ENCODE data around the gene RLF.
"Not testable (repeated sequence)": the region's sequence is repeated elsewhere in the genome, so short reads cannot be mapped to it uniquely, and the experiment has no call there.

Gene RLF

DNA sequence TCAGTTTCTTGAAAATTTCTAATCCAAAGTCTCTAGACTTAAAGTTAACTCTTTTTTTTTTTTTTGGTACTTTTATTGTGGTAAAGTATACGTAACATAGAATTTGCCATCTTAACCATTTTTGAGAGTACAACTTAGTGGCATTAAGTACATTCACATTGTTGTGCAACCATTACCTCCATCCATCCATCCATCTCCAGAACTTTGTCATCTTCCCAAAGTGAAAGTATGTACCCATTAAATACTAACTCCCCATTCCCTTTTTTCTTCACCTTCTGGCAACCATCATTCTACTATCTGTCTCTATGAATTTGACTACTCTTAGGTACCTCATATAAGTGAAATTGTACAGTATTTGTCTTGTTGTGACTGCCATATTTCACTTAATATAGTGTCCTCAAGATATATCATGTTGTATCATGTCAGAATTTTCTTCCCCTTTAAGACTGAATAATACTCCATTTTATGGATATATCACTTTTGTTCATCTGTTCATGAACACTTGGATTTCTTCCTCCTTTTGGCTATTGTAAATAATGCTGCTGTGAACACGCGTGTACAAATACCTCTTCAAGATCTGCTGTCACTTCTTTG is 18.4 kb downstream of the RLF start:
- no peaks in the 10 kb centered on the region for H3K27me3 ChIP-seq (ENCODE audit: control insufficient read depth, insufficient read depth, low read length)
- no peak overlapping the region for H3K9ac ChIP-seq (ENCODE audit: low read length)
- H3K36me3 ChIP-seq (ENCODE audit: control insufficient read depth, insufficient read depth, low read length) = no peaks in the 10 kb centered on the region
- no peak overlapping the region for H3K4me3 ChIP-seq (ENCODE audit: low read length)
- no peaks in the 10 kb centered on the region for H3K4me1 ChIP-seq (ENCODE audit: control insufficient read depth, insufficient read depth, low read length)
- H3K9me3 ChIP-seq (ENCODE audit: control insufficient read depth, low read length) = no peaks in the 10 kb centered on the region

DNA sequence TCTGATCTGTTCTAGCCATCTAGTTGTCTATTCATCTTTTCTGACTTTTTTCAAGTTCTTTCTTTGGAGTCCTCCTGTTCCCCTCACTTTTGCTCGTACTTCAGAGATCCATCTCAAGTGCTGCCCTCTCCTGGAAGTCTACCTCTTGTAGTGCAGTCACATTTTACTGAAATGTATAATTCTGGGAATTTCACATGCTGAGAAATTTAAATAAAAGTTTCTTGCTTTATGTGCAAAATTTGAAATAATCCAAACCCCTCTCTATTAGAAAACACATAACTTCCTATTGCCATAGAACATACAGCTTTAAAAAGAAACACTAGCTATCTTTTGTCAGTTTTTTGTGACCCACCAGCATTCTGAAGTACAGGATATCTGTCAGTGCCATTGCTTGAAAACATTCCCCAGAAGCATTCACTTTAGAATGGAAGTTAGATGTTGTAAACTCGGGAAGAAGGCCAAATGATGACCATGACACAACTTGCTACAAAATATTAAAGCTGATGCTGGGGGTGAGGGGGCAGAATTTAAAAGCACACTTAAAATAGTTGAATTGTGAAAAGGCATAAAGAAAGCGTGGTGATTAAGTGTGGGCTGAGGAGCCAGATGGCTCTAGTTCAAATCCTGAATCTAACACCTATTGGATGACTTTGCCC is 22.0 kb downstream of the RLF start:
- Histone ChIP-seq H3K36me3 (ENCODE audit: control insufficient read depth, insufficient read depth, low read length) (no peaks in the 10 kb centered on the region), H3K4me1 (ENCODE audit: control insufficient read depth, insufficient read depth, low read length) (peaks cover 4% of the 10 kb centered on the region), H3K9me3 (ENCODE audit: control insufficient read depth, low read length) (no peaks in the 10 kb centered on the region), H3K27me3 (ENCODE audit: control insufficient read depth, insufficient read depth, low read length) (no peaks in the 10 kb centered on the region), H3K9ac (ENCODE audit: low read length) (no peak overlapping the region), H3K4me3 (ENCODE audit: low read length) (no peak overlapping the region)

DNA sequence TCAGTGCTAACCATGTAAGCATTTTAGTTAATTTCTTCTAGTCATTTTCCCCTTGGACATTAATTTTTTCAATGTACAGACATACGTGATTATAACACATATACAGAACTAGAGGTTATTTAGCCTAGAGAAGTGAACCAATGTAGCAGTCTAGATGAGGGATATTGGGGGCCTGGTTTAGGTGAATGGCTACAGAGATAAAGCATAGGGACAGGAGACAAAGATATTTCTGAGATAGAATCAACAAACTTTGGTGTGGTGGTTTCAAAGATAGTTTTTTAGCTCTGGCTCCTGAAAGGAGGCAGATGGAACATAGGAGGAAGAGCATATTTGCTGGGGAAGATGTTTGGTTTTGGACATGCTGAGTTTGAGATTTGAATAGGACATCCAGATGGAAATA is 23.0 kb downstream of the RLF start:
- Histone ChIP-seq H3K4me1 (ENCODE audit: control insufficient read depth, insufficient read depth, low read length) (peaks cover 4% of the 10 kb centered on the region), H3K4me3 (ENCODE audit: low read length) (no peak overlapping the region), H3K36me3 (ENCODE audit: control insufficient read depth, insufficient read depth, low read length) (no peaks in the 10 kb centered on the region), H3K27me3 (ENCODE audit: control insufficient read depth, insufficient read depth, low read length) (no peaks in the 10 kb centered on the region), H3K9me3 (ENCODE audit: control insufficient read depth, low read length) (no peaks in the 10 kb centered on the region), H3K9ac (ENCODE audit: low read length) (no peak overlapping the region)

DNA sequence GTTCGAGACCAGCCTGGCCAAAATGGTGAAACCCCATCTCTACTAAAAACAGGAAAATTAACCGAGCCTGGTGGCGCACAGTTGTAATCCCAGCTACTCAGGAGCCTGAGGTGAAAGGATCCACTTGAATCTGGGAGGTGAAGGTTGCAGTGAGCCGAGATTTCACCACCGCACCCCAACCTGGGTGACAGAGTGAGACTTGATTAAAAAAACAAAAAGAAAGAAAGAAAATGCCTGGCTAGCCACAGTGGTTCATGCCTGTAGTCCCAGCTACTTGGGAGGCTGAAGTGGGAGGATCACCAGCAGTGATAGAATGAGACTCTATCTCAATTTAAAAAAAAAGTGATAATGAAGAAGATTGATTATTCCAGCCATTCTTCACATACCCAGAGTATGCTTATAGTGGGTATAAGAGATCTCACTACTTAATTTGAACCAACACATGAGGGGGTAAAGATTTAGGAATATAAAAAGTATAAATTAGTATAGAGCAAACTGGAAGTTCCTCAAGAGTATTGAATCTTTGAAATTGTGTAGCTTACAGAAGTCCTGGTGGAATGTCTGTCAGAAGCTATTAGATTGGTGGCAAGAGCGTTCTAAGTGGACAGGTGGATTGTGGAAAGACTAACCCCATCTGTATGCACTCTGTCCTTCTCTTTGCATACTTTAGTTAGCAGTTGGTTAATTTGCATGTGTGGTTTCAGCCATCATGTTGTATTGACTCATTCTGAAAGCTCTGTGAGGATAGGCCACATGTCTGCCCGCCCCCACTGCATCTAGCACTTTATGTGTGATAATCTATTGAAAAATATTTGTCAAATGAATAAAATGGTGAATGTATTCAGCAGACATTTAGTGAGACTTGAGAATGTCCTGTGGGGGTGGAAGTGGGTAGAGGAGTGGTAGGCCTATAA is 25.0 kb downstream of the RLF start:
- H3K4me3 ChIP-seq (ENCODE audit: low read length) = no peak overlapping the region
- no peaks in the 10 kb centered on the region for H3K9me3 ChIP-seq (ENCODE audit: control insufficient read depth, low read length)
- no peaks in the 10 kb centered on the region for H3K36me3 ChIP-seq (ENCODE audit: control insufficient read depth, insufficient read depth, low read length)
- H3K4me1 ChIP-seq (ENCODE audit: control insufficient read depth, insufficient read depth, low read length) = peaks cover 4% of the 10 kb centered on the region
- no peak overlapping the region for H3K9ac ChIP-seq (ENCODE audit: low read length)
- no peaks in the 10 kb centered on the region for H3K27me3 ChIP-seq (ENCODE audit: control insufficient read depth, insufficient read depth, low read length)

DNA sequence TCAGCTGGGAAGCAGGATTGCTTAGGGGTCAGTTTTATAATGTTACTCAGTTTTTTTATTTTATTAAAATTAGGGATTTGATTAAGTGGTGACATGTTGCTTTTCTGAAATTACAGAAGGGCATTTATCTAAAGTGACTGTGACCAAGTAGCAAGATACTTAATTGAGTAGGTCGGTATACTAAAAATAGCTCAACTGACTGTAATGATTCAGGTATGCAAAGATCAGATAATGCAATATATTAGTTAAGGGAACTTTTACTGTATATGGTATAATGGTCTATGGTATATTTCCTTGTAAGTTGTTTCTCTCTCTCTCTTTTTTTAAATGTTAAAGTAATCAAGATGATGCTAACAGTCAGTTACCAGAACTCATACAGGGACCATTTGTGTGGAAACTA is 26.2 kb downstream of the RLF start:
- Histone ChIP-seq H3K9me3 (ENCODE audit: control insufficient read depth, low read length) (no peaks in the 10 kb centered on the region), H3K27me3 (ENCODE audit: control insufficient read depth, insufficient read depth, low read length) (no peaks in the 10 kb centered on the region), H3K4me1 (ENCODE audit: control insufficient read depth, insufficient read depth, low read length) (peaks cover 4% of the 10 kb centered on the region), H3K9ac (ENCODE audit: low read length) (no peak overlapping the region), H3K4me3 (ENCODE audit: low read length) (no peak overlapping the region), H3K36me3 (ENCODE audit: control insufficient read depth, insufficient read depth, low read length) (no peaks in the 10 kb centered on the region)

DNA sequence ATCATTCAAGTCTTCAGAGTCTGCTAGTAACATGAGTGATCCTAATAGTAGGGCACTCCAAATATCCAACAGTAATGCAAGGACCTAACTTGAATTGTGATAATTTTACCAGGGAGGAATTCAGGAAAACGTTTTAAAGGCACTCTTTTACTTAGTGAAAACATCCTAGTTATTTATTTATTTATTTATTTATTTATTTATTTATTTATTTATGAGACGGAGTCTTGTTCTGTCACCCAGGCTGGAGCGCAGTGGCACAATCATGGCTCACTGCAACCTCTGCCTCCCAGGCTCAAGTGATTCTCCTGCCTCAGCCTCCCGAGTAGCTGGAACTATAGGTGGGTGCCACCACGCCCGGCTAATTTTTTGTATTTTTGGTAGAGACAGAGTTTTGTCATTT is 33.5 kb downstream of the RLF start:
- not testable (repeated sequence) for H3K4me1 ChIP-seq (ENCODE audit: control insufficient read depth, insufficient read depth, low read length); H3K27me3 ChIP-seq (ENCODE audit: control insufficient read depth, insufficient read depth, low read length); H3K9me3 ChIP-seq (ENCODE audit: control insufficient read depth, low read length); H3K36me3 ChIP-seq (ENCODE audit: control insufficient read depth, insufficient read depth, low read length); H3K9ac ChIP-seq (ENCODE audit: low read length); H3K4me3 ChIP-seq (ENCODE audit: low read length)

DNA sequence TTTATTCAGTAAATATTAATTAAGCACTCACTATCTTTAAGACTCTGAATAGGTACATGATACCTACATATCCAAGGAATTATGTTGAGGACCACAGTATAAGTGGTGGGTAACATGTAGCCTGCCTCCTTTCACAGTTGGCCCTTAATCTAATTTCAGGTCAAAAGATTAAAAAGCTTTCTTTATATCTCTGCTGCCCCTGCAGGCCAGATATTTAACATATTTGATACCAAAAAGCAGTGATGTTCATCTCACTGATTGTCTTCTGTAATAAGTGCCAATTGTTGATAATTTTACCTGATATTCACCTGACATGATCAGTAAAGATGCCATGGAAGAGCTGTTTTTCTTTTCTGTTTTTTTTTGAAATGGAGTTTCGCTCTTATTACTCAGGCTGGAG is 36.5 kb downstream of the RLF start:
- no peaks in the 10 kb centered on the region for H3K36me3 ChIP-seq (ENCODE audit: control insufficient read depth, insufficient read depth, low read length)
- no peak overlapping the region for H3K4me3 ChIP-seq (ENCODE audit: low read length)
- no peaks in the 10 kb centered on the region for H3K9me3 ChIP-seq (ENCODE audit: control insufficient read depth, low read length)
- no peak overlapping the region for H3K9ac ChIP-seq (ENCODE audit: low read length)
- H3K27me3 ChIP-seq (ENCODE audit: control insufficient read depth, insufficient read depth, low read length) = no peaks in the 10 kb centered on the region
- H3K4me1 ChIP-seq (ENCODE audit: control insufficient read depth, insufficient read depth, low read length) = no peaks in the 10 kb centered on the region

DNA sequence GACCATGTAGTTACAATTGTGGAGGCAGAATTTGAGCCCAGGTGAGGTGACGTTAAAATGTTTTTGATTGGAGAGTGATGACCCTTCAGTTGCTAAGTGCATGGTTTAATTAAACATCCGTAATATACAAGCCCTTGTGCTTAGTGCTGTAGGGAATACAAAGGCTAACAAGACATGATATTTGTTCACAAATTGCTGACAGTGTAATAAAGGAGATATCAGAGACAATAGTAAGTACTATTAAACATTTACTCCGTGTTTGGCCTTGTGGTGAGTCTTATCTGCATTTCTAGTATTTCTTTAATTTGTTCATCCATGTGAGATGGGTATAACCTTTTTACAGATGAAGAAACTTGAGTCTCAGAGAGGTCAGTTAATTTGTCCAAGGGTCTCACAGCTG is 37.9 kb downstream of the RLF start:
- no peak overlapping the region for H3K4me3 ChIP-seq (ENCODE audit: low read length)
- no peaks in the 10 kb centered on the region for H3K9me3 ChIP-seq (ENCODE audit: control insufficient read depth, low read length)
- H3K27me3 ChIP-seq (ENCODE audit: control insufficient read depth, insufficient read depth, low read length) = no peaks in the 10 kb centered on the region
- no peaks in the 10 kb centered on the region for H3K36me3 ChIP-seq (ENCODE audit: control insufficient read depth, insufficient read depth, low read length)
- no peak overlapping the region for H3K9ac ChIP-seq (ENCODE audit: low read length)
- H3K4me1 ChIP-seq (ENCODE audit: control insufficient read depth, insufficient read depth, low read length) = no peaks in the 10 kb centered on the region

DNA sequence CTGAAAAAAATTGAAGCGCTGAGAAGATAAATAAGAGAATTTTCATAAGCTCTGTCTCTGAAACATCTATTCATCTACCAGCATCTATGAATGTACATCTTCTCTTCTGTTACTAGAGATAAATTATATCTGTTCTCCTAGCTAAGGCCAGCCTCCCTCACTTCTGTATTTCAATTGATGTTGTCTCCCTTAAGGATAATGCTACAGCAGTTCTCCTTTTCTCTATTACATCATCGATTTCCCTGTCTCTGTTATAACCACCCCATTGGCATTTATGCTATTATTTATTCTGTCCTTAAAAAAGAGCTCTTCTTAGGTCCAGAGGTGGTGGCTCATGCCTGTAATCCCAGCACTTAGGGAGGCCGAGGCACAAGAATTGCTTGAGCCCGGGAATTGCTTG is 43.7 kb downstream of the RLF start:
- Histone ChIP-seq H3K27me3 (ENCODE audit: control insufficient read depth, insufficient read depth, low read length) (no peaks in the 10 kb centered on the region), H3K9ac (ENCODE audit: low read length) (no peak overlapping the region), H3K4me1 (ENCODE audit: control insufficient read depth, insufficient read depth, low read length) (no peaks in the 10 kb centered on the region), H3K36me3 (ENCODE audit: control insufficient read depth, insufficient read depth, low read length) (no peaks in the 10 kb centered on the region), H3K9me3 (ENCODE audit: control insufficient read depth, low read length) (no peaks in the 10 kb centered on the region), H3K4me3 (ENCODE audit: low read length) (no peak overlapping the region)

DNA sequence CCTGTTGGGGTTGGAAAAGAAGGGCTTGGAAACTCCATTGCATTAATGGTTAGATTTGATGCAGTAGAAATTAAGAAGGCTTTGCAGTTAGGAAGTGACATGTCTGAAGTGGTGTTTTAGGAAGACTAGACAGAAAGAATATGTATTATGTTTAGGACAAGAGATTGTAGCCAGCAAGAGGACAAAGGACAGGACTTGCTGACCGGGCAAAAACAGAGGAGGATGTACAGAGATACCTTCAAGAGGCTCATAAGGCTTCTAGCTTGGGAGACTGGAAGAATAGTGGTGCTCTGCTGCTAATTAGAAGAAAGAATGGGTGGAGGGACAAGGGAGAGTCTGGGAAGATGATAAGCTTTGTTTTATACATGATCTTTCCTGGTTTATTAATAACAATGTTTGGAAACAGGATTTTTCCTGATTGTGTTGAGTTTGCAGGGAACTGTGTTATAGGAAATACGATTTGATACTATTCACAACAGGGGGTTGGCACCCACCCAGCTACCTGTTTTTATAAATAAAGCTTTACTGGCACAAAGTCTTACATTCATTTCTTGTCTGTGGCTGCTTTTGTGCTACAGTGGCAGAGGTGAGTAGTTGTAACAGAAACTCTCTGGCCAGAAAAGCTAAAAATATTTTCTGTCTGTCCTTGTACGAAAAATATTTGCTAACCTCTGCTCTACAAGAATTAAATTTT is 49.5 kb downstream of the RLF start:
- Histone ChIP-seq H3K27me3 (ENCODE audit: control insufficient read depth, insufficient read depth, low read length) (no peaks in the 10 kb centered on the region), H3K9ac (ENCODE audit: low read length) (no peak overlapping the region), H3K4me1 (ENCODE audit: control insufficient read depth, insufficient read depth, low read length) (no peaks in the 10 kb centered on the region), H3K9me3 (ENCODE audit: control insufficient read depth, low read length) (no peaks in the 10 kb centered on the region), H3K36me3 (ENCODE audit: control insufficient read depth, insufficient read depth, low read length) (no peaks in the 10 kb centered on the region), H3K4me3 (ENCODE audit: low read length) (no peak overlapping the region)

DNA sequence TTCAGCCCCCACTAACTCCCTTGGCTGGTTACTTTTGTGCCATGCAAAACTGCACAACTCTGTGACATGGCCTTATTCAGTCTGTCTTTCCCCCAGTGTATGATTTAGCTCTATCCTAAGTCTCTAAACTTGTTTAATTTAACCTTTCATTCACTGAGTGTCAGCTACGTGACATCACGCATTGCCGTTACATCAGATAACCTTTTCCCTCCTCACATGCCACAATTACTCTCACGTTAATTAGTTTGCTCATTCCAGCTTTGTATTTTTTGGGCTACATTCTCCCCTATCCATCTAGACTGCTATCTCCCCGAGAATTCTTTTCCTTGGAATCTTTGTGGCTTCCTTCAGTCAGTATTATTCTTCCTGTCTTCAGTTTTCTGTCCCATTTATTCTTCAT is 57.1 kb downstream of the RLF start:
- Histone ChIP-seq H3K4me1 (ENCODE audit: control insufficient read depth, insufficient read depth, low read length) (no peaks in the 10 kb centered on the region), H3K4me3 (ENCODE audit: low read length) (no peak overlapping the region), H3K27me3 (ENCODE audit: control insufficient read depth, insufficient read depth, low read length) (no peaks in the 10 kb centered on the region), H3K9ac (ENCODE audit: low read length) (no peak overlapping the region), H3K9me3 (ENCODE audit: control insufficient read depth, low read length) (no peaks in the 10 kb centered on the region), H3K36me3 (ENCODE audit: control insufficient read depth, insufficient read depth, low read length) (no peaks in the 10 kb centered on the region)

DNA sequence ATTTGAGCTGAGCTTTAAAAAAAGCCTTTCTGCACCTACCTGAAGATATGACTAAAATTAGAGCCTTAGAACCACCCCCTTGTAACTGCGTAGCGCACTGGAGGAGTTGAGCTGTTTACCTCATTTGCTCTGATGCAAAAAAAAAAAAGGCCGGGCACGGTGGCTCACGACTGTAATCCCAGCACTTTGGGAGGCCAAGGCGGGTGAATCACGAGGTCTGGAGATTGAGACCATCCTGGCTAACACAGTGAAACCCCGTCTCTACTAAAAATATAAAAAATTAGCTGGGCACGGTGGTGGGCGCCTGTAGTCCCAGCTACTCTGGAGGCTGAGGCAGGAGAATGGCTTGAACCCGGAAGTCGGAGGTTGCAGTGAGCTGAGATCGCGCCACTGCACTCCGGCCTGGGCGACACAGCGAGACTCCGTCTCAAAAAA is 60.3 kb downstream of the RLF start:
- H3K9ac ChIP-seq (ENCODE audit: low read length); H3K4me1 ChIP-seq (ENCODE audit: control insufficient read depth, insufficient read depth, low read length); H3K36me3 ChIP-seq (ENCODE audit: control insufficient read depth, insufficient read depth, low read length); H3K4me3 ChIP-seq (ENCODE audit: low read length); H3K9me3 ChIP-seq (ENCODE audit: control insufficient read depth, low read length); H3K27me3 ChIP-seq (ENCODE audit: control insufficient read depth, insufficient read depth, low read length): not testable (repeated sequence)
